Urothelium cell line (cell line): ENCODE results near the gene SLC66A1.
"Not testable (repeated sequence)": the region's sequence is repeated elsewhere in the genome, so short reads cannot be mapped to it uniquely, and the experiment has no call there.

Experiments used
- DNase-seq: peaks from one replicate; pipeline ENCODE4 v3.0.0; 2011; ENCODE audit warnings: low spot score, mixed read lengths
- FAIRE-seq: peaks from 2 replicates; lab custom pipeline; 2011; peaks lifted over from hg19 to GRCh38; lab: Jason Lieb, UNC

Gene SLC66A1

DNA sequence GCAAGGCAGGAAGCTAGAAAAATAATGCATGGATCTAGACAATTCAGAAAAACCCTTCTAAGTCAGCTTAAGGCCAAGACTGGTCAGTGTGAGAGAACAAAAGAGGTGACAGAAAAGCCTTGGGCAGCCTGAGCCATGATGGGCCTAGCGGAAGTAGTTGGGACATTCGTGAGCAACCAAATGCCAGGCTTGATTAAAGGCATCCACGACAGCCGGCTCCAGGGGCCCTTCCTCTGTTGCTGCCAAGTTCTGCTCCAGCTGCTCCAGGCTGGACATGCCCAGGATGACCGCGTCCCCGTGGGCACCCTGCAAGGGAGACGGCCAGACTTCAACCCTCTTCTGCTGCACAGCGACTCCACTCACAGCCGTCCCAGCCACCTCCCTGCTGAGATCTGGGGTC, 8.0 kb upstream of the SLC66A1 start:
- FAIRE-seq: not testable (repeated sequence)

DNA sequence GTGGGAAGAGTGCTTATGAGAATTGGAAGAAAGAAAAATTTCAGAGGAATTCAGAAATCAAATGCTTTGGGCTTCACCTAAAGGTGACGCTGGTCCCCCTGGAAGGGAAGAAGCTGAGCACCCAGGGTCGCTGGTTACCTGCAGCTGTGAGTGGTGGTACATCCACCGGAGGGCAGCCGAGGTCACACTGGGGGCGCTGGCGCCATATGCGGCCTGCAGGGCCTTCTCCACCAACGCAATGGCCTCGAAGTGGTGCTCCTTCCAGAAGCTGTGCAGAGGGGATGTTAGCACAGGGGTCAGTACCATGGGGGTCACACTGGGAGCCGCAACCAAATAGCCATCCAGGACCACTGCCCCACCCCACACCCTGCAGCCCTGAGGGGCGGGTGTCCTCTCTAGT, 6.2 kb upstream of the SLC66A1 start:
- DNase-seq: no peak
- FAIRE-seq: no peak

More for the DNA sequence above, 8.0 kb upstream of the SLC66A1 start:
- DNase-seq: not testable (repeated sequence)

DNA sequence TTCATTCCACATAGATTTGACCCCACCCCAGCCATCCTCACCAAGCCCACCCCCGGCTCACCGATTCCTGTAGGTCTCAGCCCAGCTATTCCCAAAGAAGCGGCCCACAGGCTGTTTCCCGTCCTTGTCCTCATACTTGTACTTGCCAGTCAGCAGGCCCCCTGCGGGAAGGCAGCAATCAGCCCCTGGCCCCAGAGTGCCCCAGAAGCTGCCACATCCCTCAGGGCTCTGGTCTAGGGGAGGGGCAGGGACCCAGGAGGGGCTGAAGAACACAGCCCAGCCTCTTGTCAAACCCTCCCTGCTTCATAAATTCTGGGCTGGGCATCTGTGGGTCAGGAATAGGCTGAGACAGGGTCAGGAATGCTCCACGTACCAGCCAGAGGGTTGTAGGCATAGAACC, 5.2 kb upstream of the SLC66A1 start:
- DNase-seq (no peak), FAIRE-seq (no peak)

DNA sequence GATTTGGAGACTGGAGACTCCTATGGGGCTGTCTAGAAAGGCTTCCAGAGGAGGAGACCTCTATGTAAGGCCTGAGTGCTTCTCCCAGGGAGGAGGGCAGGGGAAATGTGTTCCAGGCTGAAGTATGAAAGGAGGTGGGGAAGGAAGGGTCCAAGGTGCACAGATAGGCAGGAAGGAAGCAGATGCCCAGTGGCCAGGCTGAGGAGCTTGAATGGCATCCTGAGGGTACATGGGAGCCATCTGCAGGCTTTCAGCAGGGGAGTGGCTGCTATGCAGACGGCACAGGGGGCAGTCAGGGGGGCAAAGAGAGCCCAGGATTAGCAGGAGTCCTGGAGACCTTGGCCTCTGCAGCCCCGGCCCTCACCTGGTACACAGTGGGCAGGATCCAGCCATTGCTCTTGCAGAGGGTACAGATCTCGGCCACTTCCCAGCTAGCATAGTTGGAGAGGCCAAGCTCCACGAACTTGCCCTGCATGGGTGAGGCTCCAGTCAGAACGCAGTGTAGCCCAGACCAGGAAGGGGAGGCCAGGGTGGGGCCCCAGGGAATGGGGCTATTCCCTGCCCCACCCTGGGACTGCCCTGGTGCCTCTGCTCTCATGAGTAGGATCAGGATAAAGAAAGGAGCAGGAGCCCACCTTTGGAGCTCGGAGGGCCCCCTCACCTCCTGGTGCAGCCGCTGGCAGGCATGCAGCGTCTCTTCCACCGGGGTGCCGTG, 4.2 kb upstream of the SLC66A1 start:
- DNase-seq (no peak), FAIRE-seq (no peak)

DNA sequence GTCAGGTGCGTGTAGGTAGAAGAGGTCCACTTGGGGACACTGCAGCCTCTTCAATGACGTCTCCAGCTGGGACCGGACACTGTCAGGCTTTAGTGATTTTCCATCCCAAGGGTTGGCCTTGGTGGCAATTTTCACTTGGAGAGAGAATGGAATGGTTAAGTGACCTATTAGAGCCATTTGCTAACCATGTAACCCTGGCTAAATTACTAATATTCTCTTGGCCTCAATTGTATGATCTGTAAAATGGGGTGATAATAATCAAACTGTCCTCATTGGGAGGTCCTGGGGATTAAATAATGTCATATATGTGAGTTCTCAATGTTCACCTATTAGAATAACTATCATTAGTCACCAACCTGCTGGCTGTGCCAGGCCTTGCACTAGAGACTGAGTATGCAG, 3.6 kb upstream of the SLC66A1 start:
- DNase-seq: no peak
- no peak for FAIRE-seq

DNA sequence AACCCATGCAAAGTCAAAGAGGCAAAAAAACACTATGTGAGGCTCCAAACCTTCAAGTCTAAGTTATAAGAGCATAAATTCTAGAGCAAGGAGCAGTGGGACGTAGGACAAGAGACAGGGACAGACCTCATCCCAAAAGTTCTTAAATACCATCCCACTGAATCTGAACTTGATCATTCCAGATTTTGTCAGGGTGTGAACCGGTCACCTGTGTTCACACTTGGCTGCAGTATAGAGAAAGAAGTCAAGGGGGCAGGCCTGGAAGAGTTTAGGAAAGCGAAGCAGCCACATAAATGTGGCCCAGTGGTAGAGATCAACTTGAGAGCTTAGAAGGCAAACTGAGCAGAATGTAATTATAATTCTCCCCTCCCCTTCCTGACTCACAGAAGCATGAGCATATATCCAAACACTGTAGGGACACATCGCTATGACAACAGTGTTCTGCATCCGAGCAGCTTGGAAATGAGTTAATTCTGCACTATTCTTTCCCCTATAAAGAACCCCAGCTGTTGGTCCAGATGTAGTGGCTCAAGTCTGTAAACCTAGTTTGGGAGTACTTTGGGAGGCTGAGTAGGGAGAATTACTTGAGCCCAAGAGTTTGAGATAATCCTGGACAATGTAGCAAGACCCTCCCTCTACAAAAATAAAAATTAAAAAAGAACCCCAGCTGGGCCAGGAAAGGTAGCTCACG, 2.9 kb upstream of the SLC66A1 start:
- FAIRE-seq (no peak), DNase-seq (no peak)

DNA sequence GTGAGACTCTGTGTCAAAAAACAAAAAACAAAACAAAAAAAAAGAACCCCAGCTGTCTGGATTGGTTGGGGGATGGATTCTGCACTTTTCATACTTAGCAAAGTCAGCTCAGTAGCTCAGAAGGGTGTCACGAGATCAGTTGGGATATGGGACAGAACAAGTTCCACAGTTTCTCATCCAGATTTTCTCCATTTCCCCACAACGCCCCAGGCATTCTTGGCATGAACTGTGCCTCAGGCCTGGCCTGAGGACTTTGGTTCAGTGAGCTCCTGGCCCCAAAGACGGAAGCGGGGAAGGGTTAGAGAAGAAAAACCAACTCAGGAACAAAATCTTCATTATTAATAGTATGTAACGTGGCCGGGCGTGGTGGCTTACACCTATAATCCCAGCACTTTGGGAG, 2.1 kb upstream of the SLC66A1 start:
- FAIRE-seq (no peak), DNase-seq (no peak)

DNA sequence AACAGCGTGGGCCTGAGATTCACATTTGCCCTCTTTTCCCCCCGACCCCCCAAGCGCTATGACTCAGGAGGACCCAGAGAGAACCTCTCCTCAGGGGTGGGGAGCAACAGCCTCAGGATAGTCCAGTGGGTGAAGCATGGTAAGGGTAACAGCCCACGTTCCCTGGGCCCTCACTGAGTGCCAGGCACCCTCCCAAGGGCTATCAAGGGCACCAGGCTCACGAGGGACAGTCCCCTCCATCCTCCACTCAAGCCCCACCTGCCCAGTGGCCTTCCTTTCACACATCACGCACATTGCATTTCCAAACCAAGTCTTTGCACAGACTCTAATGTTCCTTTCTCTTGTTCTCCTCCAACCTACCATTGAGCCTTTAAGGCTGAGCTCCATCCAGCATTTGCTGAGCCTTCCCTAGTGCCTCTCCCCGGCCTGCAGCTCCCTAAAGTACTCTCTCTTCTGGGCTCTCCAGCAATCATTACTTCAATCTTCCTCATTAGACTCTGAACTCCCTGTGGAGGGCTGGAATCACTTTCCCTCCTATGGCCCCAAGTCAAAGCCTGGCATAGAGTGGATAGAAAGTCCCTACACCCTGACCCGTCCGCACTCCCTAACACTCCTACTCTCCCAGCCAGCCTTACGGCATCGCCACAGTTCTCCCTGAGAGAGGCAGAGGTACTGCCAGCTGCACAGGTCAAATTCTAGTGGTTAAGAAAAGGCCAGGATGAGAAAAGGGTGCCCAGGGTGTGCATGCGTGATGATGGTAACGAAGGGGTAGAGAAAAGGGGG, 1.2 kb upstream of the SLC66A1 start:
- FAIRE-seq (no peak), DNase-seq (peak; percentile 29)

DNA sequence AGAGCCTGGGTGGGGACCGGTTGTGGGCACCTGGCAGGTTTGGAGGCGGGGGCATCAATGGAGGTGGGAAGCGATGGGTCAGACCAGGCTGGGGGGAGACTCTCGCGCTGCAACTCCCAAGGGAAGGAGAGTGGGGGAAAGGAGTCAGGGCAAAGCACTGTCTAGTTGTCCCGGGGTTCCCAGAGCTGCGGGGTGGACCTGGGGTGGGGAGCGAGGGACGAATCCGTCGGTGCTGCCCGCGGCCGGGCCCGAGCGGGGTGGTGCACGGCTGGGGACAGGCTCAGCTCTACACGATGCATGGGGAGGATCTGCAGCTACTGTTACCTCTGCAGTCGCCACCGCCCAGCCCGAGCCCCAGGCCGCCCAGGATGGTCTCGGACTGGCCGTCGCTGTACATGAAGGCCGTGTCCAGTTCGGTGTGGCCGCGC, 609 bp upstream of the SLC66A1 start:
- FAIRE-seq (no peak), DNase-seq (peak; percentile 38)

DNA sequence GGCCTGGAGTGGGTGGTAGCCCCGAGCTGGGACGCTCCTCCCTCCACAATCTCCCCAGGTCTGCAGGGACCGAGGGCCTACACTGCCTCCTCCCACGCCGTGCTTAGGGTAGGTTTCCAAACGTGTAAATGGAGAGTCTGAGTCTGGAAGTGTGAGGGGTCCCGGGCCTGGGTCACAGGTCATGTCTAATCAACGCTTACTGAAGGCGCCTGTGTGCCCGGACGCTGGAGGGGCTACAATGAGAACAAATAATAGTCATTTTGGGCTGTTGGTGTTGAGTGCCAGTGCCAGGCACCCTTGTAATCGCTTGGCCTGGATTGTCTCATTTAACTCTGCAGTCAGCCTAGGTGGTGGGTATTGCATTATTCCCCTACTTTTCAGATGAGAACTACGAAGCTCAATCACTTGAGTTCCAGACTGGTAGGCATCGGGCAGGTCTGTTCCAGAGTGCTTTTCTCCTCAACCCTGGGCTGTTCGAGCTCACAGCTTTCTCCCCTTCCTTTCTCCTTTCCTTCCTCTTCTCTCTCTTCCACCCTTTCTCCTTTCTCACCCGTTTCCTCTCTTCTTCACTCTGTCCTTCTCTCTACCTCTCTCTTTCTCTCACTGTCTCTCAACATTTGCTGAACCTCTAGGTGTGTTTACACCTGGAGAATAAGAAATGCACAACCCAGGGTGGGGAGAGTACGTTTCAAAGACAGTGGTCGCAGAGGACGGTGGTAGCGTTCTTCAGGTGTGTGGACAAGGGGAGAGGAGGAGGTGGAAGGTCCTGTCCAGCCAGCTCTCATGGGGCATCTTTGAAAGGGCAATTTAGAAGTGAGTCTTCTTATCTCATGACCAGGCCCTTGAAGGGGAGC, 883 bp downstream of the SLC66A1 start:
- FAIRE-seq: no peak
- DNase-seq: no peak

DNA sequence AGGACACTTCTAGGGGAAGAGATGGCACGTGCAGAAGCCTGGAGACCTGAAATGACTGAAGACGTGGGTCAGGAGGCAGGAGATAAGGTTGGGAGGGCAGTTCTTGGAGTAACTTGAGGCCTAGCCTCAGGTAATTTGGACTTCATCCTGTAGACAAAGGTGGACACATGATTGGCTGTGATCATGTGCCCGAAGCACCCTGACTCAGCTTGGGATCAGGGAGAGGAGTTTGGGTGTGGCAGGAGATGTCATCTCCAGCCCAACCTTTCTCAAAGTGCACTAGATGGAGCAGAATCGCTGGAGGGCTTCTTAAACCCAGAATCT, 1.5 kb downstream of the SLC66A1 start:
- FAIRE-seq (no peak), DNase-seq (no peak)

DNA sequence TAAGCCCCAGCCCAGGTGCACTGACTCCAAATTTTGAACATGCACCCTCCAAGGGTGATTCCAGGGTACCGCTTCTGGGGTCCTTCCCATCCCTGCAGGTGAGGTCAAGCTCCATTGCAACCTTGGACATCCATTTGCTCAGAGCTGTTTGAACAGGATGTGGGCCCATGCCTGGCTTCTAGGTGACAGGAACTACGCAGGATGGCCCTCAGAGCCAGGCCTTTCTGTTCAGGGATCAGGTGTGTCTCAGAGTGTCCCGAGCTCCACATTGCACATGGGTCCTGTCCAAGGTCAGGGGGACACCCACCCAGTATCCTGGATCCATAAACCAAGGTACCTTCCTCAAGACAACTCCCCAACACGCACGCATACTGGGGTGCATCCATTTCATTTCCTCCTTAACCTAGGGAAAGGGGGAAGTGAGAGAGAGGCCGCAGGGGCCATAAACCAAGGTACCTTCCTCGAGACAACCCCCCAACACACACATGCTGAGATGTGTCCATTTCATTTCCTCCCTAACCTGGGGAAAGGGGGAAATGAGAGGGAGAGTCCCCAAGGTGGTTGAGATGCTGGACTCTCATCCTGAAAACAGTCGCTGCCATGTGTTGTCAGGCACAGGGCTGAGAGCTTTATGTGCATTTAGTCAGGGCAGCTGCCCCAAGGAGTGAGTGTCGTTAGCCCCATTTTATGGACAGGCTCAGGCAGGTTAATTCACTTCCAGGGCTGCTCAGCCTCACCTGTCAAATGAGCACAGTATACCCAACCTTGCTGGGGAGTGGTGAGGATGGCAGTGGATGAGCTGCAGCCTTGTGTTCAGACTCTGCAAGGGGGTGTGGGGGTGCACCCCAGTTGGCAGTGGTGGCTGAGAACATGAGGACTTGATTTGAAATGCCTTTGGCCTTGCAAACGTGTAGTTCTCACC, 2.1 kb downstream of the SLC66A1 start:
- FAIRE-seq: no peak
- no peak for DNase-seq

DNA sequence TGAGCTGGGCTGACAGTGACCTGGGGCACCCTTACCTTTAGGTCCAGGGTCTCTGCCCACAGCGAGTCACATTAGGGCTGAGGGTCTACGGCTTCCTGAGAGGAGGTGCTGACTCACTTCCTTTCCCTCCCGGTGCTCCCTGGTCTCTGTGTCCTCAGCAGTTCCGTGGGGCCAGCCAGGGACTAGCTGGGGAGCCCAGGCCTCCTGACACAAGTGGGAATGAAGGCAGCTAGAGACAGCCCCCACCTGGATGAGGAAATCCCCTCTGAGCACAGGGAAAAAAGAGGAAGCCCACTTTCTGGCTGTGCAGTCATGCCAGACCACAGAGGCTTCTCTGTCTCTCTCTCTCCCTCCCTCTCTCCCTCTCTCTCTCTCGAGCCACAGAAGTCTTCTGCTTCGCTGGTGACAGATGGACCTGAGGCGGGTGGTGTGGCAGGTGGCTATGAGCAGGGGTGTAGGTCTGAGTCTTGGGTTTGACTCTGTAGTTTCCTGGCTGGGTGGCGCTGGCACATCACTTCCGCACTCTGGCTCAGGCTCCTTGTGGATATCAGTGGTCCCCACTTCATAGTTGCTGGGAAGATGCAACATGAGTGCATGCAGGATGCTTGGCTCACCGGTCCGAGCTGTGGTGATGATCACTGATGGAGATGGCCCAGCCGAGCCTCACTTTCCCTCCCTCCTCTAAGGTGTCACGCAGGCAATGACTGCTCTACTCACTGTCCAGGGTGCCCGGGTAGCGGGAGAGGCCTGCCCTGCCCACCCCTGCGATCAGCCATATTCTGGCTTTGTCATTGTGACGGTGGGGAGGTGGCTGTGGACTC, 3.5 kb downstream of the SLC66A1 start:
- no peak for FAIRE-seq
- no peak for DNase-seq

DNA sequence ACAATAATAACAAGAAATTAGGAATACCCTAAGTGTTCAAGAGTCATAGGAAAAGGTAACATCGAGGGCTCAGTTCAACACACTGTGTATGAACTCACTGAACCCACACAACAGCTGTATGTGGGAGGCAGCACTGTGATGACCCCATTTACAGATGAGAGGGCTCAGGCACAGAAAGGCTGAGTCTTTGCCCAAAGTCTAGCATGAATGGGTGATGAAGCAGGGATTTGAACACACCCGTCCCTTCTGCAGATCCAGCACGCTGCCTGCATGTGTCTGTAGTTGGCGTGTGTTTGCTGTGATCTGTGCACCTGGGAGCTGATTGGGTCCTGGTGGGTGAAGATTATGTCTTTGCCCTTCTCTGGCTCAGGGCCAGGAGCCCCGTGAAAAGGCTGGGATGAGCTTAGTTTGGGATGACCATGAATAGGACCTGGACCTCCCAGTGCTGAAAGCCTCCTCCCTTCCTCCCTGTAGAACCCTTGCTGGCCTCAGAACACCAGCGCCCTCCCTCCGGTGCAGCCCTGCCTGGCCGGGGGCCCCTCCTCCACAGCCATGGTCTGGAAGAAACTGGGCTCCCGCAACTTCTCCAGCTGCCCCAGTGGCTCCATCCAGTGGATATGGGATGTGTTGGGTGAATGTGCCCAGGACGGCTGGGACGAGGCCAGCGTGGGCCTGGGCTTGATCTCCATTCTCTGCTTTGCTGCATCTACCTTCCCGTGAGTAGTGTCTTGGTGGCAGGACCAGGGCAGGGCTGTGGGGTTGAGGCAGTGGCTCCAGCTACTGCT, 5.2 kb downstream of the SLC66A1 start:
- FAIRE-seq: no peak
- DNase-seq: no peak

DNA sequence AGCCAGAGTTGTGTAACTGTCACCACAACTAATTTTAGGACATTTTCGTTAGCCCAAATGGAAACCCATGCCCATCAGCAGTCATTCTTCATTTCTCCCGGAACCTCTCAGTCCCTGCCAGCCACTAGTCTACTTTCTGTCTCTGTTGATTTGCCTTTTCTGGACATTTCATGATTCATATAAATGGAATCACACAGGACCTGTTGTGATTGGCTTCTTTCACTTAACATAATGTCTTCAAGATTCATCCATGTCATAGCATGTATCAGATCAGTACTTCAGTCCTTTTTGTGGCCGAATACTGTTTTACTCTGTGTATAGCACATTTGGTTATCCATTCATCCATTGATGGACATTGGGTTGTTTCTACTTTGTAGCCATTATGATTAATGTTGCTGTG, 7.1 kb downstream of the SLC66A1 start:
- no peak for DNase-seq
- no peak for FAIRE-seq

DNA sequence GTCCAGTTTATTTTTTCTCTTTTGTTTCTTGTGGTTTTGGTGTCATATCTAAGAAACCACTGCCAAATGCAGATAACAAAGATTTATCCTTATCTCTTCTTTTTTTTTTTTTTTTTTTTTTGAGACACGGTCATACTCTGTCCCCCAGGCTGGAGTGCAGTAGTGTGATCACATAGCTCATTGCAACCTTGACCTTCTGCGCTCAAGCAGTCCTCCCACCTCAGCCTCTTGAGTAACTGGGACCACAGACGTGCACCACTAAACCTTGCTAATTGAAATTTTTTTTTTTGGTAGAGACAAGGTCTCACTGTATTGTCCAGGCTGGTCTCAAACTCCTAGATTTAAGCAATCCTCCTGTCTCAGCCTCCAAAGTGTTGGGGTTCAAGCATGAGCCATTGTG, 8.9 kb downstream of the SLC66A1 start:
- no peak for FAIRE-seq

DNA sequence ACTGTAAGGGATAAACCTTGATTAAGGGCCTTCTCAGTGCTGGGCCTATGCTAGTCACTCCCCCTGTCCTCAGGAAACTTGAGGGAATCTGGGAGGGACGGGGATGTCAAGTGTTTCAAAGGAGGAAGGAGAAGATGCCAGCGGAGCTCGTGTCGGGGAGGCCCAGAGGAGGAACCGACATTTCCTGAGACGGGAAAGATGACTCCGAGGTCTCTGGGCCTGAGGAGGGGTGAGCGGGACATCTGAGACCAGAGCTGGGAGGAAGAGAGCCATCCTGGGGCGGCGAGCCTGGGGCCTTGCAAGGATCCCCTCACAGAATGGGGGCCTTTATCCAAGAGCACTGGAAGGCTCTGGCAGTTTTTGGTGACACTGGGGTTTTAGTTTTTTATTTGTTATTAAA, 10.4 kb downstream of the SLC66A1 start:
- no peak for DNase-seq
- FAIRE-seq: no peak

More for the DNA sequence above, 8.9 kb downstream of the SLC66A1 start:
- DNase-seq: no peak

DNA sequence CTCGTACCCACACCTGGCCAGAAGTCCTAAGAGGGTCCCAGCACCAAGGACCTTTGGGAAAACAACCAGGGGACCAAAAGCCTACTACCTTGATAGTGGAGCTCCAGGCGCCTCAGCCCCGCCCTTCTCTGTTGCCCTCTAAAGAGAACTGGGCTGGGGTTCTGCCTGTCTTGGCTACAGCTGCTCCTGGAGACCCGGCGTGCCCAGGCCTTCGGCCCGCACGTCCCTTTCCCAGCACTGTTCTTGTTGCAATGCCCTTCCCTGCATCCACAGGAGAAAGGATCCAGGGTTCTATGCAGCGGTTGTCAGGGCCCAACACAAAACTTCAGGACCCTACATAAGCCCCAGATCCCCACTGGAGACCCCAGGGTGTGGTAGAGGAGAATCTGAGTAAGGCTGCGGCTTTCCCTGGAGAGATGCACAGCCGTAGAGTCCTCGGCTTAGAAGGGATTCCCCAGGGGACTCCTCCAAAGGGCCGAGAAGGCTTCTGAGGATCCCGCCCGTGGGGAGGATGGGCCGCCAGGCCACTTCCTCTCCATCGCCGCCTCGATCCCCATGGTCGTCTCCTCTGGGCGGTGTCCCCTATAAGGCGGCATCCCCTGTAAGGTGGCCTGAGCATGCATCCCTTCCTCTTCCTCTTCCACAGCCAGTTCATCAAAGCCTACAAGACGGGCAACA, 12.0 kb downstream of the SLC66A1 start:
- FAIRE-seq: no peak
- DNase-seq: no peak
